Stimulated activated CD4-positive, alpha-beta T cell treated with anti-CD3 and anti-CD28 coated beads, Interleukin-4, amount 100 ng/mL, for 48 hours (primary cell): ENCODE results near the gene WFS1.

Source experiments
- DNase-seq, 2 donors: peaks; one replicate each; pipeline ENCODE4 v3.0.0-alpha.2; 2020; ENCODE audit warnings: low read depth in 2 of 2

Gene WFS1, protein sequence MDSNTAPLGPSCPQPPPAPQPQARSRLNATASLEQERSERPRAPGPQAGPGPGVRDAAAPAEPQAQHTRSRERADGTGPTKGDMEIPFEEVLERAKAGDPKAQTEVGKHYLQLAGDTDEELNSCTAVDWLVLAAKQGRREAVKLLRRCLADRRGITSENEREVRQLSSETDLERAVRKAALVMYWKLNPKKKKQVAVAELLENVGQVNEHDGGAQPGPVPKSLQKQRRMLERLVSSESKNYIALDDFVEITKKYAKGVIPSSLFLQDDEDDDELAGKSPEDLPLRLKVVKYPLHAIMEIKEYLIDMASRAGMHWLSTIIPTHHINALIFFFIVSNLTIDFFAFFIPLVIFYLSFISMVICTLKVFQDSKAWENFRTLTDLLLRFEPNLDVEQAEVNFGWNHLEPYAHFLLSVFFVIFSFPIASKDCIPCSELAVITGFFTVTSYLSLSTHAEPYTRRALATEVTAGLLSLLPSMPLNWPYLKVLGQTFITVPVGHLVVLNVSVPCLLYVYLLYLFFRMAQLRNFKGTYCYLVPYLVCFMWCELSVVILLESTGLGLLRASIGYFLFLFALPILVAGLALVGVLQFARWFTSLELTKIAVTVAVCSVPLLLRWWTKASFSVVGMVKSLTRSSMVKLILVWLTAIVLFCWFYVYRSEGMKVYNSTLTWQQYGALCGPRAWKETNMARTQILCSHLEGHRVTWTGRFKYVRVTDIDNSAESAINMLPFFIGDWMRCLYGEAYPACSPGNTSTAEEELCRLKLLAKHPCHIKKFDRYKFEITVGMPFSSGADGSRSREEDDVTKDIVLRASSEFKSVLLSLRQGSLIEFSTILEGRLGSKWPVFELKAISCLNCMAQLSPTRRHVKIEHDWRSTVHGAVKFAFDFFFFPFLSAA

DNA sequence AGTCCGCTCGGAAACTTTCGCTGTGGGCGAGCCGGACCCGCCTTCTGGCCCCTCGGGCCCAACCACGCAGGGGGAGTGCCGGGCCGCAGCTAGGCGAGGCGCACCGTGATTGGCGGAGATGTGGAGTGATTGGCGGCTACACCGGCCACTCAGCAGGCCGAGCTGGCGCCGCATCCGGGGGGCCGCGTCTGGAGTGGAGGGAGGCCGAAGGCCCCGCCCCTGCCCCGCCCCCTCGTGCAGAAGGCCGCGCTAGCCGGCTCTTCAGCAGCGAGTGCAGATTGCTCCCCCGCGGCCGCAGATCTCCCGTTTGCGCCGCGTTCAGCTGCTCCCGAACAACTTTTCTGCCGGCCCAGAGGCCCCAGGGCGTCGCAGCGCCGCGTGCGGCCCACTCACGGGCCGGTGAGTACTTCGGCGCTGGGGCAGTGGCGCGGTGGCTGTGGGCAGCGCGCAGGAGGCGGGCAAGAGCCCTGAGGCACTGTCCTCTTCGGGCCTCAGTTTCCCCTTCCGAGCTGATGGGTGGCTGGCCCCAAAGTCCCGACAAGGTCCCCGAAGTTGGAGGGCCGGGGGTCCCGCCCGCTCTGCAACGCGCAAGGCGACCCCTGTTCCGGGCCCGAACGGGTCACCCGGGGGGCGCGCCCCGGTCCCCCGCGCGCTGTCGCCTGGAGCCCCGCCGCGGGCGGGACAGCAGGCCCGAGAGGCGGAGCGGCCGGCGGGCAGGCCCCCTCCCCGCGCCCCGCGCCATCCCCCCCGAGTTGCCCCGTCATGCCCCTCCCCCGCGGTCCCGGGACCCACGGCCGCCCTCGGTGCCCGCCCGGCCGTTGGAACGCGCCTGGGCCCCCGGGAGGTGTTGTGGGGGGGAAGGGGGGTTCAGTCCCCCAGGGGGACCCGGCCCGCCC is at the start of gene WFS1:
WFS1 (plus strand) TSS at position 235 of the 896 bp plus-strand sequence. CDS start 7,606 bp downstream, outside the sequence.
- peak; percentile 95 to 98 for DNase-seq

DNA sequence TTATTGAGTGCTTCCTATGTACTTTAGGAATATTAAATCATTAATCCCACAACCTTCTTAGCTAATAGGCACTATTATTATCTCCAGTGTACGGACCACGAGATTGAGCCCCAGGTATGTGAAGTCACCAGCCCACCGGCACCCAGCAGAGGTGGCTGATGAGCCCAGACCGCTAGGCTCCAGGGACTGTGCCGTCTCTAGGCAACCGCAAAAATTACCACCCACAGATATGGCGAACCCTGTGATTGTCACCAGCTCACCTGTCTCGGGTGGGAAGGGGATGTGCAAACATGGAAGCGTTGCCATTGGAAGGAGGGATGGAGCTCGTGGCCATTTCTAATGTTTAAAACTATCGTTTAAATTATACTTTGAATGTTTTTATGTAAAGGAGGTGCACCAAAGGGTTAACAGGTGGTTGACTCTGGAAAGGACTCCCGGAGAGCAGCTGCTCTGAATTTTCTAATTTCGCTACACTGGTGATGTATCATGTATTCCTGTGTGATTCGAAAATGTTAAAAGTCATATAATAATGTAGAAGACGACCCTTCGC is 48.3 kb upstream of the WFS1 start:
- no peak for DNase-seq

DNA sequence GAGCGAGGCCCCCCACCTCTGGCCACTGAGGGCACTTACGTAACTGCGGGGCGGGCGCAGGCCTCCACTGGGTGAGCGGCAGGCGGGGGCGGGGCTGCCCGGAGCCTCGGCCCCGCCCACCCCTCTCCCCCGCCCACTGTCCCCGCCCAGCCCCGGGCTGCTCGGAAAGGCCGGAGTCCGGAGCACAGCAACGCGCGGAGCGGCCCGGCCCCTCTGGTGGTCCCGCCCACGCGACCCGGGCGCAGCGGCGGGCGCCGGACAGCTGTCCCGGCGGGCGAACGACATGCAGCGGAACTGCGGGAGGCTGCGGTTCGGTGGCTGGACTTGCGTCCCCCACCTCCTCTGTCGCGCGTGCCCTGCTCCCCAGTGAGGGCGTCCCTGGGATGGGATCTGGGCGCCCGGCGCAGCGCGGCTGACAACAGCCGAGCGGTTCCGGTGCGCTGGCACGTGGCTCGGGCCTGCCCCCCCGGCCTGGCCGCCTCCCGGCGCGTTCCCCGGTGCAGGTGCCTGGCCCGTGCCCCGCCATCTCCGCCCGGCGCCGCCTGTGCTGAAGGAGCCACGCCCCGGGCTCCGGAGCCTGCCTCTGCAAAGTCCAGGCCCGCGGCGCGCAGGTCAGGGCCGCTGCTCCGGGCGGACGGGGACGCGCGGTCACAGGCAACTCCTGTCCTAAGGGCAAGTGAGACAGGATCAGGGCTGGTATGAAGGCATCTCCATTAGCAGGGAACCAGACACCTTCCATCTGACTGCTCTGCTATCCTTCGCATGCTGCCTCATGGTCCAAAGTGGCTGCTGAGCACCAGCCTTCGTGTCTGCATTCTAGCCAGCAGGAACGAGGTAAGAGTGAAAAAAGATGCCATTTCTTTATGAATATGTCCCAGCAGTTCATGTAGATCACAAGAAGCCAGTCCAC is 47.5 kb upstream of the WFS1 start:
- no peak for DNase-seq

DNA sequence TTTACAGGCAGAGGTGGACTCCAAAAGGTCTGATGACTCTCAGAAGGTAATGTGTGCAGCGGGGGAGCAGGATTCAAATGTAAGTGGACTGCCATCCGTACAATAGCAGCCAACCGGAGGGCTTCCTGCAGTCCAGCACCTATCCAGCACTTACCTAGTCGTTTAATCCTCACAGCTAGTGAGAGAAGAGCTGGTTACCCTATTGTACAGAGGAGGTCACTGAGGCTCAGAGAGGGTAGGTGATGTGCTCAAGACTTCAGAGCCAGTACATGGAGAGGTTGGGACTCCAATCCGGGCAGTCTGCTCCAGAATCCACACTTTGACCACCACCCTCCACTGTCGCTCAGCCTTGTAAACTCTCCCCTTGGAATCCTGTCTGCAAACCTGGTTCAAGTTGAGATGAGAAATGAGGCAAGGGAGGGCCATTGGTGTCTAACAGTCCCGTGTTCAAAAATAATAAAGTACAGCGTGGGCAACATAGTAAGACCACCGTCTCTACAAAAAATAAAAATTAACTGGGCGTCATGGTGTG is 46.8 kb upstream of the WFS1 start:
- no peak for DNase-seq

DNA sequence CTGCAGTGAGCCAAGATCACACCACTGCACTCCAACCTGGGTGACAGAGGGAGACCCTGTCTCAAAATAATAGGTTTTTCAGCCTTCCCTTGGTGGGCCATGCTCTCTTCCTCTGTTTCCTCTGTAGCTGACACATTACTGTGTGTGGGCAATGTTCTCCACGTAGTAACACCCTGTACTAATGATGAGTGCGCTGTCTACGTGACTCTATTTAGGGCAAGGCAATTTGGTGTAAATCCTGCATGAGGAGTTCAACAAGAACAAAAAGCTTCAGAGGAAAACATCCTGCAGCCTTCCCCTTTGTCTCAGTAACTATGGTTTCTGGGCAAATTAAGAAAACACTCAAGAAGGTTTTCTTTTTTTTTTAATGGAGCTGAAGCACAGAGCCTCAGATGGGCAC is 44.9 kb upstream of the WFS1 start:
- no peak for DNase-seq

DNA sequence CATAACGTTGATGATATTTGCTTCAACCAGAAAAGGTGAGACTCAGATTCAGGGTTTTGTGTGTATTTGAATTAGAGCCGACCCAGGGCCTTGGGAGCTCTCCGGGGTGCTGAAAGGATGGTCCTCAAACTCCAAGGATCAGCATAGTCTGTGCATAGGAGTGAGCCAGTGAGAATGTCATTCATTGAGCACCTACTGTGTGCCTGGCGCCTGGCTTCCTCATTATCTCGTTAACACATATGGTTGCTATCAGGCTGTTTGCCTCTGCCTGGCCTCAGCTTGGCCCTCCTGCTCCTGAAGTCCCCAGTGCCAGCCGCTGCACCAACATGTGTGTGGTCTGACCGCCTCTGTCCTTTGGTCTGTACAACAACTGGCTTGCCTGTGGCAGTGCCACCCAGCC is 44.2 kb upstream of the WFS1 start:
- no peak for DNase-seq

DNA sequence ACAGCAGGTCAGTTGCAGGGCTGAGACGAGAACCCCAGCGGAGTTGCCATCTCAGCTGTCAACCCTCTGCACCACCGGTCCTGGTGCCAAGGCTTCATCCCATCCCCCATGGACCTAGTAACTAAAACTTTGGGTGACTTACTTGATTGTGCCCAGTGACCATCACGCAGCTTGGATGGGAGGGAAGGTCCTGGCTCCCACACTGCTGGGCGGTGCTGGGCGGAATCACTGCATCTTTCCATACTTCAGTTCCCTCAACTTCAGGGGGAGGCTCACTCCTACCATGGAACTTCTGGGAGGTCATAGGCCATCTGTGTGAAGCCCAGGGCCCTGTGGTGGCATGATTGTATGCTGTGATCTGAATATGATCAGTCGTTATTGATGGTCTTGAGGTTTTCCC is 43.1 kb upstream of the WFS1 start:
- DNase-seq: no peak

DNA sequence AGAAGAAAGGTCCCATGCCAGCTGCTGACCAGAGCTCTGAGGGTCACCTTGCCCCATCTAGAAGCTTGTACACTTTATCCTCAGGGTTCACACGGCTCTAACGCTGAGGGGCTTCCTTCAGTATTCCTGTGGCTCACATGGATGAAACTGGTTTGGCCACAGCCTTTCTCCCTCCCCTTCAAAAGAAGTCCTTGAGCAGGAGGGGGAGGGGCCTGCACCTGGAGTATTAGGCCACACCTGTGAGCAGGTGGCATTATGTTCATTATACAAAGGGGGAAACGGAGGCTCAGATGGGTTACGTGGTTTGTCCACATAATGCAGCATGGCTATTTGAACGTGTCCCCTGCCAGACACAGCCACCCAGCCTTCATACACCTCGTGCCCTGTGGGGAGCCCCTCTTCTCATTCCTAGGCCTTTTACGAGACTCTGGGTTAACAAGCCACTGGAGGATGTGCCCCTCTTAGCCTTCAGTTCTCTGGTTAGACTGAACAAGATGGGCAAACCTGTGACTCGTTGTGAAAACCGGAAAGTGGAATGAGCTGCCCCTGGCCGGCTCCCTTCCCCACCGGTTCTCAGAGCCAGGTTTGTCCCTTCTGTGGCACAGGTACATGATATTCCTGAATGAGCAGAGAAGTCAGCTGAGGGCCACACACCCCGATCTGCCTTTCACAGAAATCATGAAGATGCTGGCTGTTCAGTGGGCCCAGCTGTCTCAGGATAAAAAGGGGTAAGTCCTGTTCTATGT is 42.1 kb upstream of the WFS1 start:
- no peak for DNase-seq

DNA sequence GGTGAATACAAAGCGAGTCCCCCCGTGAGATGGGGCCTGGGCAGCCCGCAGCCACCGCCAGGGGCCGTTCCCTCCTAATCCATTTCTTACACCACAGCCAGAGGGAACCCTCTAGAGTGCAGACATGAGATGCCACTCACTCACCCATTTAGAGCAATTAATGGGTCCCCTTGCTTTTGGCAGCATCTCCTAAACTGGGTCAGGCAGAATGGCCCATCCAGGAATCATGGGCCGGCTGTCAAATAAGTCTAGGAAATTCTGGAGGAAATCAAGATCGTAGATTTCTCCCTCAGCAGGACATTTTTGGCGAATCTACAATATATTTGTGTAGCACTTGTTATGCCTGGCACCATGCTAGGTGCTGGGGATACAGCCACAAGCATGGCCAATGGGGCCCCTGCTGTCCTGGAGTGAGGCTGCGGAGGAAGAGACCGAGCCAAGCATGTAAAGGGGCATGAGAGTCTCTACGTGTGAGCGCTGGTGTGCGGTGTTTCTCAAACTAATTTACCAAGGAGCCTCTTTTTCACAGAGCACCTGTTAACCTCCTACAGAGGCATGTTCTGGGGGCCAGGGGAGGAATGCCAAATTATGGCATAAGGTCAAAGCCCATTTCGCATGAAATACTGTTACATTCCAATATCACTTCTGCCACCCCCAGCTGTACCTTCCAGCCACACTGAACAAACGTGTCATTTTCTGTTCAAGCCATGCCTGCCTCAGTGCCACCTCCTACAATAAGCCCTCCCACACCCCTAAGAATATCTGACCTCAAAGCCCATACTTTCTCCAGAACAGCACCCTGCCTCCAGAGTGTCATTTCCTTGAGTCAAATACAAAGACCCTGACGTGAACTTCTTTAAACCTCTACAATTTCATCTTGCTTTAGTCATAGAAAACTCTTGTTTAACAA is 41.2 kb upstream of the WFS1 start:
- no peak for DNase-seq

DNA sequence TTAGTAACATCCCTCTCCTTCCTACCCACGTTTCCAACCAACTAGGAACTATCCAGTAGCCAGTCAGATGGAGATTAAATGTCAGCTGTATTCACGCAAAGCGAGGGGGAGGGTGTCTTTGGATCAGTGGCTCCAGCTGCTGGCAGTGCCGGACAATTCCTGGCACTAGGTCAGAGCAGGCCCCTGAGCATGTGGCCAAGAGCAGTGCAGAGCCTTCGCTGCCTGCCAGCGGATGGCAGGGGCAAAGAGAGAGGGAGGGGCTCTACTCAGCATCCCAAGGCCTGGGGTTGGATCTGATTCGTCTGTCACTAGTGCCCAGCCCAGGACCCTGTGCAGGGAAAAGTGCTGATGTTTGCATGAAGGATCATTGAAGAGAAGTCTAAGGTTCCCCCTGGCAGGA is 40.6 kb upstream of the WFS1 start:
- no peak for DNase-seq

DNA sequence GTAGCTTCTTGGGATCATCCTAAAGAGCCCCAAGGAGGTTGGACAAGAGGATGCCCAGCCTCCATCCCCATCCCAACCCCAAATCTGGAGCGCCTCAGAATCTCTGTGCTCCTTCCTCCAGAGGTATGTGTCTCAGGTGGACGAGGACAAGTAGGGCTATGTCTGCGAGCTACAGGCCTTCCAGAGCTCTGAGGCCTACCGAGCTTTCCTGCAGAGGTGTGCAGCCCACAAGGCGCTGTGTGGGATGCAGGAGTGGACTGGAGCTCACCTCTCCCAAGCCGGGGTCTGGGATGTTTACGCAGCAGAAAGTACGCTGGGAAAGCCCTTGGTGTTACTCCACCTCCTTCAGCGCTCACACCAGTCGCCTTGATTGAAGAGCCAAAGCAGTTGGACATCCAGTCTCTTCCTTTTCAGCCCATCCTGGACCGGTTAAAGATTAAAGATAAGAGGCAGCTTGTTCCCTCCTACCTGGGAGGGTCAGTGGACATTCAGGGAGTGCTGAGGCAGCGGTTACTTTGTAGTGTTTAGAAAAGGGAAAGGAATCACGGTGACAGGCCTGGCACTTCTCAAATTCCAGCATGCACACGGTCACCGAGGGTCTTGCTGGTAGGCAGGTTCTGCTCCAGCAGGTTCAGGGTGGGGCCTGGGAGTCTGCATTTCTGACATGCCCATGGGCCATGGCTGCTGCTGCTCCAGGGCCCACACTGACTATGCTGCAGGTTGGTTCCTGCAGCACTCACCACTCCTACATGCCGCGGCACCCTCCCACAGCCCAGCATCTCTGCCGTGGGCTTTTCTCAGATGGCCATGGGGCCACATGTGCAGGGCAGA is 39.8 kb upstream of the WFS1 start:
- DNase-seq: no peak

DNA sequence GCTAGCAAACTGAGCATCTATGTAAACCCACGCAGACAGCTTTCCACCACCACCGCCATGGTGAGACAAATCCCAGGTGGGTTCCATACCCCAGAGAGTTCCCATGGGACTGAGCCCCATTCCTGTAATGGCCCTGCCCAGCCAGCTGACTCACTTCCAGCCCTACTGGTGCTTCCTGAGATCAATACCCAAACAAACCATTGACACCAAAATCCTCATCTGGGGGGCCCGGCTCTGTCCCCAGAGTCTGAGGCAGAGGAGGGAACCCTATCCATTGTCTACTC is 39.2 kb upstream of the WFS1 start:
- DNase-seq: no peak

DNA sequence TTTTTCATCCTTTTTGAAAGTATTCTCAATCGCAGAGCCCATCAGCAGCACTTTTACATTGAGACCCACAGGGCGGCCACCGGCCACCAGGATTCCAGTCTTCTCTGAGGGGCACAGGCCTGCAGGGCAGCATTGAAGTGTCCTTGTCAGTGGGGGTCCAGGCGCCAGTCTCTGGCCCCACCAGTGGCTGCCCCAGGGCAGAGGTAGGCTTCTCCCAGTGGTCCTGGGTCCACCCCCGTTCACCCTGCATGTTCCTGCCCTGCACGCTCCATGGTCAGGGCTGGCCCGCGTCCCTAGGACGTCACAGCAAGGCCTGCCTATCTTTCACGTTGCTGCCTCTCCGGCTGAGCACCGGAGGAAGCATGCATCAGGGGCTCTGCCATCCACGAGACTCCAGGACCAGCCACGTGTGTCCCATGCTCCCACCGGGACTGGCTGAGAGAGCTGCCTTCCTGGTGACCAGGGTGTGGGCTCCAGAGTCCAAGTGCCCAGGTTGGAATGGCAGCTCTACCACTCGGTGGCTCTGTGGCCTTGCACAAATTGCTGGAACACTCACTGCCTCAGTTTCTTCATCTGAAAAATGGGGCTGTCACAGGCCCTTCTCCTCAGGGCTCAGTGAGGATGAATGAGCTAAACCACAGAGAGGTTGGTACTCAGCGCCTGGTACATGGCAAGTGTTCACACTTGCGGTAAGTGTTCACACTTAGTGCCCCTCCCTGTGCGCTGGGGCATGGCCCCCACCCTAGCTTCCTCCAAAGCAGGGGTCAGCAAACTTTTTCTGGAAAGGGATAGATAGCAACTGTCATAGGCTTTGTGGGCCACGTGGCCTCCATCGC is 38.6 kb upstream of the WFS1 start:
- no peak for DNase-seq

DNA sequence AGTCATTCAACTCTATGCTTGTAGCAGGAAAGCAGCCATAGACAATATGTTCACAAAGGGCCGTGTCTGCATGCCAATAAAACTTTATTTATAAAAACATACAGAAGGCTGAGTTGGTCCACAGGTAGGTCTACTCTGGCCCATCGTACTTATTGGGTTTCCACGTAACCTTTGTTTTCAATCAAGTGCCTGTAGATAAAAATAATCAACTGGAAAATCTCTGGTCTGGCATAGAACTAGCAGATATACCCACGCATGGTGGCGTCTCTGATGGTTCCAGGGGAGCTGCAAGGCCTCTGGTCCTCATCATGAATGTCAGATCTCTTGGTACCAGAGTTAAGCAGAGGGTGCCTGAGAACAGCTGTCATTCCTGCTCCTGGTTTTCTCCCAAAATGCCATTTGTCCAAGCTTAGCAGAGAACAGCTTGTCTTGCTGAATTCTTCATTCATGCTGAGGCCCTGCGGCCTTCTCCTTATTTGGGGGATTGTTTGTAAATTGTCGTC is 37.9 kb upstream of the WFS1 start:
- DNase-seq: no peak

DNA sequence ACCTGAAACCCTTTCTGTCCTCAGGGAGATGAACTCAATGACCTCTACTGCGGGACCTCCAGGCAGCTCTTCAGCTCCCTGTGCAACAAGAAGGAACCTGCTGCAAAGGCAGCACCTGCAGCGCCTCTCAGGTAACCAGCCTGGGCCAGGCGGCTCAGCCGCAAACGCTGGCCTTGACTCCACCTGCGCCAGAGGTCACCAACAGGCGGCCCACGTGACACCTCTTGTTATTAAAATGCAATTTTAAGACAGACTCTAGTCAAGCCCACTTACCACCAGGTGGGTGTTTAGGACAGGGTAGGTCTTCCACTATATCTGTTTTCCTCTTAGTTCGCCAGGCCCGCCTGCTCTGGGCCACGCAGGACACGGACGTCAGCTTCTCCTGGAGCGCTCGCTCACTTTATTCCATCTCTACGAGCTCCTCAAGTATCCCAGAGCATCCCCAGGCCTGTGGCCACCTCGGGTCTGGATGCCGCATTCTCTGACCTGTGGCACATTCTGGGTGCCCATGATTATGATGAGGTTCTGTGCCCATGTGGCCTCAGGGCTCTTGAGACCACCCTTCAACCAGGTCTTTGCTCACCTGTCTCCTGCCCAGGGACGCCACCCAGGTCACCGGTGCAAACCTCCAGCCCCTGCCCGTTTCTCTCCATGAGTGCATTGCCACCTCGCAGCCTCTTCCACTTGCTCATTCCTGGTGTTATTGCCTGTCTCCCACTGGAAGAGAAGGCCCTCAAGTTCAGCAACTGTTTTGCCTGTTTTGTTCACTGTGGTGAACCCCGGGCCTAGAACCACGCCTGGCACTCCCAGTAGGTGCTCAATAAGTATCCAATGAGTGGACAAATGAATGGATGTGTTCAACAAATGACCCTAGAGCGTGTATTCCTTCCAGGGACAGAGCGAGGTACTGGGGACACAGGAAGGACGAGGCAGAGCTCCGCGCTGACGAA is 36.5 kb upstream of the WFS1 start:
- DNase-seq: no peak

DNA sequence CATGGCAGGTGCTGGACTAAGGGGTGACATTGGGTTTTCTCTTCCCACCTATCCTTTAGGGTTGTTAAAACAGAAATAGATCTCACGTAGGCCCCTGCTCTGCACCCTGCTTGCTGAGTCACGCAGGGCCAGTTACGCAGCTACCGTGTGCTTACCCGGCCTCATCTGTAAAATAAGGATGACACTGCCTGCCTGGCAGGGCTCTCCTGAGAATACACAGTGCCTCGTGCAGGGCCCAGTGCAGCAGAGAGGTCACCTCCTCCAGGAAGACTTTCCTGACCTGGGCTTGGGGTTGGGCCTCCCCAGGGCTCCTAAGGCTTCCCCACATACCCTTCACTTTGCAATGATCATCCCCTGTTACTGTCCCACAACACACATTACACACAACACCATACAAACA is 35.7 kb upstream of the WFS1 start:
- no peak for DNase-seq
